ENCODE measurements around the gene SEC14L6. TPM values are rescaled to one million over a fixed set of nuclear protein-coding genes. Genes with fewer than 3 reads are reported as not detected.

The SEC14L6 gene
- total and polyA plus RNA-seq, 4 experiments from 2014 or later = not detected

- Mint-ChIP-seq H3K4me1 (peaks cover 3 to 24% (median 7%) of the 10 kb centered on the region in 4 donors), H3K4me3 (no peak within 1 kb of the TSS), H3K27ac (peak within 1 kb of the TSS in 1 of 7 donors; percentile 61), H3K9me3 (no peaks in the 10 kb centered on the region), H3K27me3 (peaks cover 0 to 2% of the 10 kb centered on the region in 2 donors), H3K36me3 (peaks cover 31 to 37% of the 10 kb centered on the region in 2 donors)
- no peak within 1 kb of the TSS for H3K27ac ChIP-seq (ENCODE audit: low read depth, low read length)
- CTCF ChIA-PET (ENCODE audit: partially characterized antibody) = no interaction called here
- no peak for DNase-seq
- no peak within 1 kb of the TSS for H3K4me3 ChIP-seq (ENCODE audit: low read length in 2 of 2)
- H3K9me3 ChIP-seq (ENCODE audit: control insufficient read depth in 1 of 2, low read length in 2 of 2) = no peaks in the 10 kb centered on the region
- H3K36me3 ChIP-seq (ENCODE audit: insufficient read depth, low read length) = peaks cover 33% of the 10 kb centered on the region
- peaks cover 4% of the 10 kb centered on the region for H3K4me1 ChIP-seq (ENCODE audit: insufficient read depth, low read length)
- intact Hi-C loops (cut with micrococcal nuclease) = no loop called here
- H3K27me3 ChIP-seq (ENCODE audit: insufficient read depth, low read length) = no peaks in the 10 kb centered on the region
- POLR2A ChIA-PET (ENCODE audit: partially characterized antibody) = interaction anchor here (0.7 kb wide), 1 partner anchor 17 kb away, joined by 3 read pairs; the partner anchor contains the start of gene PES1
Measured at GRCh38 chr22:30574095-30574981, 27.8 kb upstream of the SEC14L6 start, which contains the start of gene GAL3ST1. TSS of gene GAL3ST1 (minus strand) at chr22:30574665. CDS start at chr22:30557392, 17,273 bp downstream.

- H3K27me3 ChIP-seq (ENCODE audit: insufficient read depth, low read length) = no peaks in the 10 kb centered on the region
- ChIA-PET POLR2A (ENCODE audit: partially characterized antibody) (no interaction called here), CTCF (ENCODE audit: partially characterized antibody) (no interaction called here)
- peak overlapping the region in 1 of 7 donors; percentile 61 for H3K27ac Mint-ChIP-seq
- H3K9me3 ChIP-seq (ENCODE audit: control insufficient read depth in 1 of 2, low read length in 2 of 2) = no peaks in the 10 kb centered on the region
- intact Hi-C loops (cut with micrococcal nuclease) = no loop called here
- peaks cover 24 to 30% of the 10 kb centered on the region in 2 donors for H3K36me3 Mint-ChIP-seq
- no peak overlapping the region for H3K27ac ChIP-seq (ENCODE audit: low read depth, low read length)
- H3K9me3 Mint-ChIP-seq = no peaks in the 10 kb centered on the region
- no peak for DNase-seq
- no peak overlapping the region for H3K4me3 Mint-ChIP-seq
- peaks cover 0 to 2% of the 10 kb centered on the region in 2 donors for H3K27me3 Mint-ChIP-seq
- H3K4me3 ChIP-seq (ENCODE audit: low read length in 2 of 2) = no peak overlapping the region
- H3K4me1 Mint-ChIP-seq = peaks cover 3 to 24% (median 7%) of the 10 kb centered on the region in 4 donors
- H3K4me1 ChIP-seq (ENCODE audit: insufficient read depth, low read length) = peaks cover 4% of the 10 kb centered on the region
- H3K36me3 ChIP-seq (ENCODE audit: insufficient read depth, low read length) = peaks cover 26% of the 10 kb centered on the region
Measured at GRCh38 chr22:30573594-30574094, 27.1 kb upstream of the SEC14L6 start.

GRCh38 chr22:30572840-30573593 lies 26.5 kb upstream of the SEC14L6 start:
- peaks cover 21% of the 10 kb centered on the region for H3K36me3 ChIP-seq (ENCODE audit: insufficient read depth, low read length)
- no peak overlapping the region for H3K4me3 Mint-ChIP-seq
- peaks cover 3 to 24% (median 7%) of the 10 kb centered on the region in 4 donors for H3K4me1 Mint-ChIP-seq
- ChIA-PET POLR2A (ENCODE audit: partially characterized antibody) (no interaction called here), CTCF (ENCODE audit: partially characterized antibody) (no interaction called here)
- no peaks in the 10 kb centered on the region for H3K9me3 Mint-ChIP-seq
- no peak overlapping the region for H3K27ac ChIP-seq (ENCODE audit: low read depth, low read length)
- peaks cover 18 to 25% of the 10 kb centered on the region in 2 donors for H3K36me3 Mint-ChIP-seq
- H3K27me3 ChIP-seq (ENCODE audit: insufficient read depth, low read length) = no peaks in the 10 kb centered on the region
- no peaks in the 10 kb centered on the region for H3K9me3 ChIP-seq (ENCODE audit: control insufficient read depth in 1 of 2, low read length in 2 of 2)
- peaks cover 4% of the 10 kb centered on the region for H3K4me1 ChIP-seq (ENCODE audit: insufficient read depth, low read length)
- peaks cover 0 to 6% of the 10 kb centered on the region in 2 donors for H3K27me3 Mint-ChIP-seq
- intact Hi-C loops (cut with micrococcal nuclease) = no loop called here
- no peak for DNase-seq
- H3K4me3 ChIP-seq (ENCODE audit: low read length in 2 of 2) = no peak overlapping the region
- H3K27ac Mint-ChIP-seq = peak overlapping the region in 2 of 7 donors; percentile 48 to 61

GRCh38 chr22:30572210-30572609 lies 25.7 kb upstream of the SEC14L6 start:
- H3K9me3 ChIP-seq (ENCODE audit: control insufficient read depth in 1 of 2, low read length in 2 of 2) = no peaks in the 10 kb centered on the region
- ChIA-PET CTCF (ENCODE audit: partially characterized antibody) (no interaction called here), POLR2A (ENCODE audit: partially characterized antibody) (interaction anchor here (0.6 kb wide), 1 partner anchor 78 kb away, joined by 3 read pairs; no protein-coding TSS in a partner anchor)
- no peak overlapping the region for H3K4me3 ChIP-seq (ENCODE audit: low read length in 2 of 2)
- H3K36me3 Mint-ChIP-seq = peaks cover 11 to 18% of the 10 kb centered on the region in 2 donors
- no peaks in the 10 kb centered on the region for H3K27me3 ChIP-seq (ENCODE audit: insufficient read depth, low read length)
- H3K27me3 Mint-ChIP-seq = peaks cover 0 to 6% of the 10 kb centered on the region in 2 donors
- H3K4me3 Mint-ChIP-seq = no peak overlapping the region
- no peaks in the 10 kb centered on the region for H3K9me3 Mint-ChIP-seq
- H3K27ac ChIP-seq (ENCODE audit: low read depth, low read length) = no peak overlapping the region
- peaks cover 14% of the 10 kb centered on the region for H3K36me3 ChIP-seq (ENCODE audit: insufficient read depth, low read length)
- intact Hi-C loops (cut with micrococcal nuclease) = no loop called here
- peaks cover 4% of the 10 kb centered on the region for H3K4me1 ChIP-seq (ENCODE audit: insufficient read depth, low read length)
- DNase-seq = no peak
- H3K27ac Mint-ChIP-seq = peak overlapping the region in 1 of 7 donors; percentile 35
- peaks cover 3 to 24% (median 7%) of the 10 kb centered on the region in 4 donors for H3K4me1 Mint-ChIP-seq

GRCh38 chr22:30569674-30570202 lies 23.2 kb upstream of the SEC14L6 start:
- Histone ChIP-seq H3K36me3 (ENCODE audit: insufficient read depth, low read length) (no peaks in the 10 kb centered on the region), H3K4me1 (ENCODE audit: insufficient read depth, low read length) (no peaks in the 10 kb centered on the region), H3K27me3 (ENCODE audit: insufficient read depth, low read length) (no peaks in the 10 kb centered on the region), H3K27ac (ENCODE audit: low read depth, low read length) (no peak overlapping the region), H3K4me3 (ENCODE audit: low read length in 2 of 2) (no peak overlapping the region), H3K9me3 (ENCODE audit: control insufficient read depth in 1 of 2, low read length in 2 of 2) (no peaks in the 10 kb centered on the region)
- Mint-ChIP-seq H3K4me1 (peaks cover 0 to 5% (median 2%) of the 10 kb centered on the region in 4 donors), H3K27ac (peak overlapping the region in 1 of 7 donors; percentile 47), H3K4me3 (no peak overlapping the region), H3K27me3 (peaks cover 0 to 6% of the 10 kb centered on the region in 2 donors), H3K9me3 (no peaks in the 10 kb centered on the region), H3K36me3 (no peaks in the 10 kb centered on the region)
- ChIA-PET POLR2A (ENCODE audit: partially characterized antibody) (interaction anchor here (0.6 kb wide), 1 partner anchor 22 kb away, joined by 3 read pairs; the partner anchor contains the start of gene PES1), CTCF (ENCODE audit: partially characterized antibody) (no interaction called here)
- DNase-seq = no peak
- intact Hi-C loops (cut with micrococcal nuclease) = no loop called here

GRCh38 chr22:30568137-30568805 lies 21.7 kb upstream of the SEC14L6 start:
- Histone ChIP-seq H3K9me3 (ENCODE audit: control insufficient read depth in 1 of 2, low read length in 2 of 2) (no peaks in the 10 kb centered on the region), H3K4me1 (ENCODE audit: insufficient read depth, low read length) (no peaks in the 10 kb centered on the region), H3K27me3 (ENCODE audit: insufficient read depth, low read length) (no peaks in the 10 kb centered on the region), H3K36me3 (ENCODE audit: insufficient read depth, low read length) (no peaks in the 10 kb centered on the region), H3K4me3 (ENCODE audit: low read length in 2 of 2) (no peak overlapping the region), H3K27ac (ENCODE audit: low read depth, low read length) (no peak overlapping the region)
- Mint-ChIP-seq H3K4me3 (no peak overlapping the region), H3K36me3 (no peaks in the 10 kb centered on the region), H3K27ac (no peak overlapping the region), H3K9me3 (no peaks in the 10 kb centered on the region), H3K27me3 (peaks cover 0 to 6% of the 10 kb centered on the region in 2 donors), H3K4me1 (peaks cover 0 to 2% (median under 1%) of the 10 kb centered on the region in 4 donors)
- POLR2A ChIA-PET (ENCODE audit: partially characterized antibody) = no interaction called here
- no peak for DNase-seq
- intact Hi-C loops (cut with micrococcal nuclease) = no loop called here
- CTCF ChIA-PET (ENCODE audit: partially characterized antibody) = interaction anchor here (0.7 kb wide), 1 partner anchor 1572 kb away, joined by 3 read pairs; no protein-coding TSS in a partner anchor
